ENCODE data around the gene TMEM63C.

- TF ChIP-seq LEF1 (IDR thresholded peaks at IDR 0.05; ENCODE audit: borderline replicate concordance) (no peak), FOXA1 (IDR thresholded peaks at IDR 0.05) (no peak), TARDBP (IDR thresholded peaks at IDR 0.05) (no peak), SP1 (IDR thresholded peaks at IDR 0.05) (no peak), L3MBTL2 (conservative IDR thresholded peaks at IDR 0.05) (no peak)
Observed at GRCh38 chr14:77145975-77146740, 35.4 kb upstream of the TMEM63C start.
